SJCRH30 (cell line): ENCODE results near the gene DCXR. TPM values are rescaled to one million over a fixed set of nuclear protein-coding genes. Genes with fewer than 3 reads are reported as not detected.

ENCODE experiments used
- DNase-seq, 2 experiments: peaks; one replicate each; pipeline ENCODE4 v3.0.0-alpha.2; 2015 to 2020
- H3K27ac ChIP-seq: fragments of 250-450 bp; sonication (Bioruptor Pico); 2 replicates; pipeline ENCODE4 v1.5.1; 2020; ENCODE audit warnings: mild to moderate bottlenecking, moderate library complexity
- H3K27me3 ChIP-seq: fragments of 250-450 bp; sonication (Bioruptor Pico); 2 replicates; pipeline ENCODE4 v1.5.1; 2020; ENCODE audit warnings: mild to moderate bottlenecking, moderate library complexity
- H3K36me3 ChIP-seq: fragments of 250-450 bp; sonication (Bioruptor Pico); 2 replicates; pipeline ENCODE4 v1.5.1; 2020; ENCODE audit warnings: mild to moderate bottlenecking, moderate library complexity
- H3K4me1 ChIP-seq: fragments of 250-450 bp; sonication (Bioruptor Pico); 2 replicates; pipeline ENCODE4 v1.5.1; 2020; ENCODE audit warnings: mild to moderate bottlenecking, moderate library complexity
- H3K4me3 ChIP-seq: fragments of 250-450 bp; sonication (Bioruptor Pico); 2 replicates; pipeline ENCODE4 v1.5.1; 2020; ENCODE audit warnings: mild to moderate bottlenecking, moderate library complexity
- H3K9me3 ChIP-seq: fragments of 250-450 bp; sonication (Bioruptor Pico); replicated peaks from 2 replicates; pipeline ENCODE4 v1.5.1; 2020; ENCODE audit warnings: mild to moderate bottlenecking, moderate library complexity
- total RNA-seq: library from RNA; depleted of rRNA; stranded (reverse); fragments of >200 nt; shearing (Covaris generic); gene quantifications from 2 replicates; pipeline ENCODE4 v1.2.3, GENCODE V29; 2014

Gene DCXR
- total RNA-seq, 1 experiment from 2014 or later: 110 TPM

DNA sequence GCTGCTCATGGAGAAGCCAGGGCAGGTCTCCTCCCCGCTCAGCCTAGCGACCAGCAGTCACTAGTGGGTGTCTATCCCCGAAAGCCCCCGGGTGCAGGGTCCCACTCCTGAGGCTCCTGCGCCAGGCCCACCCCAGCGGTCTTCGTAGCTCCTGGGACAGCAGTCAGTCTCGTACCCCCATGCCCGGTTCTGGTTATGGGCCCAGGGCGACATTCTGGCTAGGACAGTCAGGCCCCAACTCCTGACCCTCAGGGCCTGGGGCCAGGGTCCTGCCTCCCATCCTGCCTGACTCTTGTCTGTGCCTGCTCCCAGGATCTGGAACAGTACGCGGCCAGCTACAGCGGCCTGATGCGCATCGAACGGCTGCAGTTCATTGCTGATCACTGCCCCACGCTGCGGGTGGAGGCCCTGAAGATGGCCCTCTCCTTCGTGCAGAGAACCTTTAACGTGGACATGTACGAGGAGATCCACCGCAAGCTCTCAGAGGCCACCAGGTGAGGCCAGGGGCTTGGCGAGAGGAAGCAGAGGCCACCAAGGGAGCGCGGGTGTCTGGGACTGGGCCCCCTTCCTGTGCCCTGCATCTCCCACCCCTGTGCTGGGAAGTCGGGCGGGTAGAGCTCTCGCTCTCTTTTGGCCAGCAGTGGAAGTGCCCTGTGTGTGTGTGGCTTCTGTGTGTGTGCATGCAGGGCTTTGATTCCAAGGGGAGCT lies 16.2 kb upstream of the DCXR start:
- no peak for DNase-seq
- H3K27me3 ChIP-seq: no peaks in the 10 kb centered on the region
- peaks cover 45% of the 10 kb centered on the region for H3K36me3 ChIP-seq
- no peak overlapping the region for H3K27ac ChIP-seq
- H3K4me1 ChIP-seq: peaks cover 4% of the 10 kb centered on the region; the same call in 1 of the 2 replicates
- H3K9me3 ChIP-seq: no peaks in the 10 kb centered on the region
- no peak overlapping the region for H3K4me3 ChIP-seq

GRCh38 chr17:82053130-82053529 lies 15.6 kb upstream of the DCXR start:
- H3K27ac ChIP-seq: no peak overlapping the region
- H3K4me1 ChIP-seq: peaks cover 4% of the 10 kb centered on the region; the same call in 1 of the 2 replicates
- peaks cover 41% of the 10 kb centered on the region for H3K36me3 ChIP-seq
- H3K4me3 ChIP-seq: peak overlapping the region; percentile 98; the same call in 1 of the 2 replicates
- no peaks in the 10 kb centered on the region for H3K9me3 ChIP-seq
- DNase-seq: no peak
- no peaks in the 10 kb centered on the region for H3K27me3 ChIP-seq

GRCh38 chr17:82052638-82053059 lies 15.2 kb upstream of the DCXR start:
- no peaks in the 10 kb centered on the region for H3K27me3 ChIP-seq
- peaks cover 4% of the 10 kb centered on the region; the same call in 1 of the 2 replicates for H3K4me1 ChIP-seq
- H3K27ac ChIP-seq: no peak overlapping the region
- peak overlapping the region; percentile 98 for H3K4me3 ChIP-seq
- peaks cover 36% of the 10 kb centered on the region for H3K36me3 ChIP-seq
- no peak for DNase-seq
- no peaks in the 10 kb centered on the region for H3K9me3 ChIP-seq

- no peaks in the 10 kb centered on the region for H3K27me3 ChIP-seq
- no peak within 1 kb of the TSS for H3K27ac ChIP-seq
- no peaks in the 10 kb centered on the region for H3K9me3 ChIP-seq
- H3K4me3 ChIP-seq: peak within 1 kb of the TSS; percentile 98
- peaks cover 4% of the 10 kb centered on the region; the same call in 1 of the 2 replicates for H3K4me1 ChIP-seq
- H3K36me3 ChIP-seq: peaks cover 29% of the 10 kb centered on the region
- DNase-seq: peak; percentile 83 to 86
These were observed 14.5 kb upstream of the DCXR start, which contains the start of the genes GPS1 and RFNG for GRCh38 chr17:82051776-82052637. GPS1 (plus strand) TSS chr17:82051898; CDS start chr17:82051932, 34 bp downstream. RFNG (minus strand) TSS chr17:82051811; CDS start chr17:82051766, 45 bp downstream.

DNA sequence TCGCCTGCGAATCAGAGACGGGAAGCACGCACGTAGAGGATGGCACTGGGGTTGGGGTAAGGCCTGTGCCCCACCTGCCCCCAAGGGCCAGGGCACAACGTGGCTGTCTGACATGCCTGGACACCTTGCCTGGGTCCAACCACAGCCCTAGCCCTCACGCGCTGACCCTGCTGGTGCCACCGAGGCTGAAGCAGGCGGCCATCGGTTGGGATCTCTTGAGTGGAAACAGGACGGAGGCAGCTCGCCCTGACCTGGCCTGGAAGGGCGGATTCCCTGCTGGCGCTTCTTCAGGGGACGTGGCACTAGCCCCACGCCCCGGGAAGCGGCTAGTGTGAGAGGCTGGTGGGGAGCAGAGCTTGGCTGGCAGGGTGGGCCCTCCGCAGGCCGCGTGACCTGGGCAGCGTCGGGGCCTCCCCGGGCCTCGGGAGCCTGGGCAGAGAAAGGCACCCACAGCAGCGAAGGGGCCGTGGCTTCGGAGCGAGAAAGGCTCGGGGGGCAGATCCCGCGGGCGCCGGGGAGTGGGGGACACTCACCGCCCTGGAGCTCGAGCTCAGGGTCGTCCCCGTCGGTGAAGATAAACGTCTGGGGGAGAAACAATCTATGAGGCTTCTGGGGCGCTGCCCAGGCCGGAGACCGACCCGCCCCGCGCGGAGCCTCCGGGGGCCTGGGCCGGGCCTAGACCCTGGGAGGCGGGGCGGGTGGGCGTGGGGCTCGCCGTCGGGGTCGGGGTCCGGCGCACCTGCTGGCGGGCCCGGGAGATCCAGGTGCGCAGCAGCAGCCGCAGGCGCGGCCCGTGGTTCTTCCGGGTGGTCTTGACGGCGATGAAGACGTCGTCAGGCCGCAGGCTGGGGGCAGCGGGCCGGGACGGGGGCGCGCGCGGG lies 13.5 kb upstream of the DCXR start:
- no peaks in the 10 kb centered on the region for H3K27me3 ChIP-seq
- DNase-seq: no peak
- no peaks in the 10 kb centered on the region for H3K9me3 ChIP-seq
- H3K4me1 ChIP-seq: peaks cover 4% of the 10 kb centered on the region; the same call in 1 of the 2 replicates
- peak overlapping the region; percentile 98 for H3K4me3 ChIP-seq
- H3K36me3 ChIP-seq: peaks cover 19% of the 10 kb centered on the region
- H3K27ac ChIP-seq: no peak overlapping the region

DNA sequence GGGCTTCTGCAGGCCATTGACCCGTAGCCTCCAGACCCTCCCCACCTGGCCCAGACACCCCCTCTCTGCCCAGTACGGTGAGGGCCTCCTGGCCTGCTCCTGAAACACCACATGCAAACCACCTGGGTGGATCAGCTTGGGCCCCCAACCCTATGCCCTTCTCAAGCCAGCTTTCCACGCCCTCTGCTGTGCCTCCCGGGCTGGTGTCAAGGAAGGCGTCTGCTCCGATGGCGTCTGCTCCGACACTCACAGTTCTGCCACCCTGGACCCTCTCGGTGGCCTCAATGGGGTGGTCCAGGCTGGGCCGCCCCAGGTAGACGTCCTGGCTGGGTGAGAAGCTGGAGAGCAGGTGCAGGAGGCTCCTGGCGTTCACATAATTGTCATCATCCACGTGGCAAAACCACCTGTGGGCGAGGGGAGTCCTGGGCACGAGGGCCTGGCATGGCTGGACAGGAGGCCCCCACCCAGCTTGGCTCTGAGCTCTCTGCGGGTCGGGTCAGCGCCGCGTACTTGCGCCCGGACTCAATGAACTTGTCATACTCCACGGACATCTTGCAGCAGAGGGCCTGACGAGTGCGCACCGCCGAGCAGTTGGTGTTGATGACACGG lies 12.8 kb upstream of the DCXR start:
- H3K27ac ChIP-seq: no peak overlapping the region
- H3K9me3 ChIP-seq: no peaks in the 10 kb centered on the region
- peak overlapping the region; percentile 98 for H3K4me3 ChIP-seq
- H3K36me3 ChIP-seq: peaks cover 14% of the 10 kb centered on the region
- DNase-seq: no peak
- H3K27me3 ChIP-seq: no peaks in the 10 kb centered on the region
- H3K4me1 ChIP-seq: peaks cover 4% of the 10 kb centered on the region; the same call in 1 of the 2 replicates

DNA sequence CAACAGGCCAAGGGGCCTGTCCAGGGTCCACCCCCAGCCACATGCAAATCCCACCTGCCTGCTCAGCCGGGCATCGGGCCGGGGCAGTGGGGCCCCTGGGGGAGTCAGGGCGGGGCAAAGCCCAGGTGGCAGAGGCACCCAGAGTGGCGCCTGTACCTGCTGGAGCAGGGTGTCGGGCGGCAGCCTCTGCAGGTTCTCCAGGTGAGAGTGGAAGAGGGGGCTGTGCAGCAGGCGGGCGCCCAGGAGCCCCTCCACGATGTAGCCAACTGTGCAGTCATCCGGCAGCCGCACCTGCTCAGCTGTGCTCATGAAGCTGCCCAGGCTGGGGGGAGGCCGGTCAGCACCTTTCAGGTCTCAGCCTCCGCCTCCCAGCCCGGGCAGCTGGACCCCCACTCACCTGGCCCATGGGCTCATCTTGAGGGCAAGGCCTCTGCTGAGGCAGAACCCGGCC lies 12.0 kb upstream of the DCXR start:
- peaks cover 7% of the 10 kb centered on the region for H3K36me3 ChIP-seq
- no peak for DNase-seq
- peaks cover 4% of the 10 kb centered on the region; the same call in 1 of the 2 replicates for H3K4me1 ChIP-seq
- H3K4me3 ChIP-seq: no peak overlapping the region
- no peaks in the 10 kb centered on the region for H3K27me3 ChIP-seq
- H3K9me3 ChIP-seq: no peaks in the 10 kb centered on the region
- no peak overlapping the region for H3K27ac ChIP-seq

DNA sequence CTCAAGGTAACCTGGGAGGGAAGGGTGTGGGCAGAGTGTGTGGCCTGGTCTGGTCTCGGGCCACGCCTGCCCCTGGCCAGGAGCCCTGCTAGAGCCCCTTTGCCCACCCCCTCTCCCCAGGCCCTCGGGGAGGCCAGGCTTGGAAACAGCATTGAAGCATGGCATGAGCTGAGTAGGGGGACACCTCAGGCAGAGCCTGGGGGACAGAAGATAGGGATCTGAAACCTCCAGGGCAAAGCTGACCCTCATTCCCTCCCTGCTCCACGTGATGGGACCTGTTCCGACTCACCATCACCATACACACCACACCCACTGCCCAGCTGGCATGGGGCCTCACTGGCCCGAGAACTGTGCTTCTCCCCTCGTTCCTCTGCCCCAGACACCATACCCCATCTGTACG lies 11.6 kb upstream of the DCXR start:
- Histone ChIP-seq H3K36me3 (peaks cover 3% of the 10 kb centered on the region; the same call in 1 of the 2 replicates), H3K9me3 (no peaks in the 10 kb centered on the region), H3K27me3 (no peaks in the 10 kb centered on the region), H3K27ac (no peak overlapping the region), H3K4me3 (no peak overlapping the region), H3K4me1 (peaks cover 4% of the 10 kb centered on the region; the same call in 1 of the 2 replicates)
- DNase-seq: no peak

DNA sequence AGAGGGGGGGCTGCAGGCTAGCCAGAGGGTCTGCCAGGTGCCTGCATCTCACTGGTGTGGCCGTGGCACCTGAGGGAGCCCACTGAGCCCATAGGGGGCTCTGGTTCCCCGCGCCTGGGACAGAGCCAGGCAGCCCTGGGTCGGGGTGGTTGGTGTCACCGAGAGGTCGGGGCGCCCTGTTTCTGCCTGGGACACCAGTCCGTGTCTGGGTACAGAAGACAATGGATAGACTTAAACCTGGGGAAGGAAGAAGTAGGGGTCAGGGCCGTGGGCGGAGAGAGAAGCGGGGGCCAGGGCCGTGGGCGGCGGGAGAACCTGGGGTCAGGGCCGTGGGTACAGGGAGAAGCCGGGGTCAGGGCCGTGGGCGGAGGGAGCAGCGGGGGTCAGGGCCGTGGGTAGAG lies 11.1 kb upstream of the DCXR start:
- Histone ChIP-seq H3K36me3 (no peaks in the 10 kb centered on the region), H3K27ac (no peak overlapping the region)
- no peak for DNase-seq

GRCh38 chr17:82047914-82048570 lies 10.5 kb upstream of the DCXR start:
- H3K27ac ChIP-seq: no peak overlapping the region
- H3K4me1 ChIP-seq: peaks cover 4% of the 10 kb centered on the region; the same call in 1 of the 2 replicates
- H3K9me3 ChIP-seq: no peaks in the 10 kb centered on the region
- no peaks in the 10 kb centered on the region for H3K27me3 ChIP-seq
- no peaks in the 10 kb centered on the region for H3K36me3 ChIP-seq
- no peak overlapping the region for H3K4me3 ChIP-seq
- DNase-seq: no peak

More for the DNA sequence above, 11.1 kb upstream of the DCXR start:
- Histone ChIP-seq H3K4me3 (no peak overlapping the region), H3K9me3 (no peaks in the 10 kb centered on the region), H3K27me3 (no peaks in the 10 kb centered on the region), H3K4me1 (peaks cover 4% of the 10 kb centered on the region; the same call in 1 of the 2 replicates)

GRCh38 chr17:82047379-82047778 lies 9.9 kb upstream of the DCXR start:
- Histone ChIP-seq H3K4me3 (no peak overlapping the region), H3K27me3 (no peaks in the 10 kb centered on the region), H3K9me3 (no peaks in the 10 kb centered on the region), H3K4me1 (no peaks in the 10 kb centered on the region), H3K36me3 (no peaks in the 10 kb centered on the region), H3K27ac (no peak overlapping the region)
- DNase-seq: no peak

- no peaks in the 10 kb centered on the region for H3K27me3 ChIP-seq
- H3K4me1 ChIP-seq: no peaks in the 10 kb centered on the region
- no peaks in the 10 kb centered on the region for H3K9me3 ChIP-seq
- no peaks in the 10 kb centered on the region for H3K36me3 ChIP-seq
- no peak for DNase-seq
- H3K4me3 ChIP-seq: no peak overlapping the region
- H3K27ac ChIP-seq: no peak overlapping the region
These were observed 9.4 kb upstream of the DCXR start for GRCh38 chr17:82046903-82047302.

DNA sequence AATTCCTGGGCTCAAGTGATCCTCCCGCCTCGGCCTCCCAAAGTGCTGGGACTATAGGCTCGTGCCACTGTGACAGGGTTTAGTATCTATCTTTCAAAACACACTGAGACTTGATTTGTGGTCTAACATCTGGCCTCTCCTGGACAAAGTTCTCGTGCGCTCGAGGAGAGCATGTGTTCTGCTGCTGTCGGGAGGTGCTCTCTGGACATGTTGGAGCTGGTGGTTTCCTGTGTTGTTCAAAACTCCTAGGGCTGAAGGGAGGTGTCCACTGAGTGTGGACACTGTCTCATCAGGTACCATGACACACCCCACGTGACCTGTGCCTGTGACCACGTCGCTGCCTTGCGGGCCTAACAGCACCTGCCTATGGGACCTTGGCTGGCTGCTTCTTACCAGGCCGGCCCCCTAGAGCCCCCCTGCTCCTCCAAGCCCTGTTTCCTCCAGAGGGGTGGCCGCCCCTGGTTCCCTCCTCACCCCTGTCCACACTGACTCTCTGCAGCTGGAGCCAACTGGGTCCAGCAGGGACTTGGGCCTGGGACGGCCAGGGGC lies 8.5 kb upstream of the DCXR start:
- no peak overlapping the region for H3K27ac ChIP-seq
- DNase-seq: no peak
- no peaks in the 10 kb centered on the region for H3K4me1 ChIP-seq
- H3K36me3 ChIP-seq: no peaks in the 10 kb centered on the region
- H3K9me3 ChIP-seq: no peaks in the 10 kb centered on the region
- no peak overlapping the region for H3K4me3 ChIP-seq
- H3K27me3 ChIP-seq: no peaks in the 10 kb centered on the region
